Neural progenitor cell (in vitro differentiated cells): ENCODE measurements around the gene CFAP92. TPM values are rescaled to one million over a fixed set of nuclear protein-coding genes. Genes with fewer than 3 reads are reported as not detected.

Experiments used
- DNase-seq: peaks from one replicate; pipeline ENCODE4 v3.0.0-alpha.2; 2016; ENCODE audit warnings: low spot score
- H2AFZ ChIP-seq: fragments of 200-600 bp; sonication (generic); replicated peaks from 2 replicates; pipeline ENCODE4 v1.6.1; 2016; ENCODE audit warnings: antibody characterized with exemption
- H3F3A ChIP-seq: fragments of 200-600 bp; sonication (generic); 2 replicates; pipeline ENCODE4 v1.6.1; 2016; ENCODE audit warnings: antibody characterized with exemption, low read depth
- H3K27ac ChIP-seq: fragments of 200-600 bp; sonication (generic); 2 replicates; pipeline ENCODE4 v1.5.1; 2016; ENCODE audit warnings: mild to moderate bottlenecking
- H3K27me3 ChIP-seq: fragments of 200-600 bp; sonication (generic); 2 replicates; pipeline ENCODE4 v1.6.1; 2016; ENCODE audit warnings: mild to moderate bottlenecking, moderate library complexity
- H3K36me3 ChIP-seq: fragments of 200-600 bp; sonication (generic); 2 replicates; pipeline ENCODE4 v1.5.1; 2016
- H3K4me1 ChIP-seq: fragments of 200-600 bp; sonication (generic); 2 replicates; pipeline ENCODE4 v1.6.1; 2016; ENCODE audit warnings: mixed run types
- H3K4me2 ChIP-seq: fragments of 200-600 bp; sonication (generic); 2 replicates; pipeline ENCODE4 v1.6.1; 2016
- H3K4me3 ChIP-seq: fragments of 200-600 bp; sonication (generic); 2 replicates; pipeline ENCODE4 v1.5.1; 2016
- H3K79me2 ChIP-seq: fragments of 200-600 bp; sonication (generic); 2 replicates; pipeline ENCODE4 v1.6.1; 2016; ENCODE audit warnings: low read depth
- H3K9ac ChIP-seq: fragments of 200-600 bp; sonication (generic); 2 replicates; pipeline ENCODE4 v1.6.1; 2016
- H3K9me3 ChIP-seq: fragments of 200-600 bp; sonication (generic); 2 replicates; pipeline ENCODE4 v1.5.1; 2016; ENCODE audit warnings: low read depth
- H4K20me1 ChIP-seq: fragments of 200-600 bp; sonication (generic); 2 replicates; pipeline ENCODE4 v1.6.1; 2016; ENCODE audit warnings: low read depth
- H3K27ac Mint-ChIP-seq: 3 replicates; pipeline ENCODE4 v1.8.0; 2021; ENCODE audit warnings: mixed read lengths
- H3K27me3 Mint-ChIP-seq: 2 replicates; pipeline ENCODE4 v1.8.0; 2022; ENCODE audit warnings: low read depth, mild to moderate bottlenecking, inconsistent platforms, moderate library complexity, mixed read lengths; ENCODE audit not compliant: insufficient read depth
- H3K36me3 Mint-ChIP-seq: 3 replicates; pipeline ENCODE4 v1.8.0; 2021; ENCODE audit warnings: mixed read lengths
- H3K4me1 Mint-ChIP-seq: 3 replicates; pipeline ENCODE4 v1.8.0; 2021; ENCODE audit warnings: mixed read lengths
- H3K4me3 Mint-ChIP-seq: 3 replicates; pipeline ENCODE4 v1.8.0; 2021; ENCODE audit warnings: mild to moderate bottlenecking, moderate library complexity, mixed read lengths
- H3K9me3 Mint-ChIP-seq: 3 replicates; pipeline ENCODE4 v1.8.0; 2020; ENCODE audit warnings: mixed read lengths
- CTCF ChIP-seq: fragments of 200-600 bp; sonication (generic); IDR thresholded peaks from 2 replicates; pipeline ENCODE4 v1.5.1; 2017; ENCODE audit warnings: antibody characterized with exemption, mild to moderate bottlenecking
- EZH2 ChIP-seq: fragments of 200-600 bp; sonication (generic); IDR thresholded peaks from 2 replicates; pipeline ENCODE4 v1.6.1; 2017; ENCODE audit warnings: antibody characterized with exemption, mild to moderate bottlenecking, moderate library complexity
- EZH2phosphoT487 ChIP-seq: fragments of 200-600 bp; sonication (generic); IDR thresholded peaks from 2 replicates; pipeline ENCODE4 v1.6.1; 2017; ENCODE audit warnings: antibody characterized with exemption
- total RNA-seq: library from RNA; depleted of rRNA; stranded (reverse); fragments of >200 nt; gene quantifications from 2 replicates; pipeline ENCODE4 v1.2.3, GENCODE V29; 2015; ENCODE audit warnings: low replicate concordance

The CFAP92 gene
- total RNA-seq, 1 donor from 2014 or later: 5.5 TPM

- Mint-ChIP-seq H3K27ac (no peak overlapping the region), H3K4me1 (peaks cover 10% of the 10 kb centered on the region), H3K9me3 (no peaks in the 10 kb centered on the region), H3K27me3 (no peaks in the 10 kb centered on the region), H3K36me3 (peaks cover 3% of the 10 kb centered on the region), H3K4me3 (no peak overlapping the region)
- H3K9ac ChIP-seq: no peak overlapping the region
- no peak overlapping the region for H3K4me3 ChIP-seq
- no peak for DNase-seq
- TF ChIP-seq EZH2phosphoT487 (no peak), CTCF (no peak), EZH2 (no peak)
- H3K36me3 ChIP-seq: no peaks in the 10 kb centered on the region
- H3K79me2 ChIP-seq: no peaks in the 10 kb centered on the region
- no peak overlapping the region for H2AFZ ChIP-seq
- H3K4me1 ChIP-seq: peaks cover 5% of the 10 kb centered on the region
- no peak overlapping the region for H3K27ac ChIP-seq
- no peaks in the 10 kb centered on the region for H3F3A ChIP-seq
- H3K4me2 ChIP-seq: no peak overlapping the region
- no peaks in the 10 kb centered on the region for H3K9me3 ChIP-seq
- H3K27me3 ChIP-seq: no peaks in the 10 kb centered on the region
- H4K20me1 ChIP-seq: no peaks in the 10 kb centered on the region
These were observed 47.5 kb downstream of the CFAP92 start for GRCh38 chr3:128946411-128946810.

GRCh38 chr3:128945878-128946175, 48.0 kb downstream of the CFAP92 start:
- H3K4me1 Mint-ChIP-seq: peaks cover 8% of the 10 kb centered on the region
- Histone ChIP-seq H3K4me2 (no peak overlapping the region), H3K36me3 (no peaks in the 10 kb centered on the region), H3K79me2 (no peaks in the 10 kb centered on the region), H3K27ac (no peak overlapping the region), H3K4me3 (no peak overlapping the region), H3K9ac (no peak overlapping the region), H4K20me1 (no peaks in the 10 kb centered on the region), H3K27me3 (no peaks in the 10 kb centered on the region), H3K9me3 (no peaks in the 10 kb centered on the region), H2AFZ (no peak overlapping the region), H3F3A (no peaks in the 10 kb centered on the region), H3K4me1 (peaks cover 5% of the 10 kb centered on the region)
- no peaks in the 10 kb centered on the region for H3K9me3 Mint-ChIP-seq
- no peak for TF ChIP-seq EZH2
- TF ChIP-seq EZH2phosphoT487: no peak
- no peak for TF ChIP-seq CTCF
- H3K27ac Mint-ChIP-seq: no peak overlapping the region
- no peak for DNase-seq
- no peak overlapping the region for H3K4me3 Mint-ChIP-seq
- H3K36me3 Mint-ChIP-seq: peaks cover 3% of the 10 kb centered on the region
- no peaks in the 10 kb centered on the region for H3K27me3 Mint-ChIP-seq

GRCh38 chr3:128945041-128945877, 48.6 kb downstream of the CFAP92 start:
- H3K9me3 ChIP-seq: no peaks in the 10 kb centered on the region
- no peak for DNase-seq
- no peak overlapping the region for H3K27ac ChIP-seq
- Mint-ChIP-seq H3K36me3 (peaks cover 3% of the 10 kb centered on the region), H3K27me3 (no peaks in the 10 kb centered on the region), H3K4me3 (no peak overlapping the region), H3K4me1 (peaks cover 2% of the 10 kb centered on the region), H3K9me3 (no peaks in the 10 kb centered on the region), H3K27ac (no peak overlapping the region)
- no peak overlapping the region for H2AFZ ChIP-seq
- no peak overlapping the region for H3K4me2 ChIP-seq
- TF ChIP-seq CTCF: no peak
- no peak for TF ChIP-seq EZH2
- no peak for TF ChIP-seq EZH2phosphoT487
- H3K4me3 ChIP-seq: no peak overlapping the region
- no peaks in the 10 kb centered on the region for H4K20me1 ChIP-seq
- H3K79me2 ChIP-seq: no peaks in the 10 kb centered on the region
- peaks cover 2% of the 10 kb centered on the region for H3K4me1 ChIP-seq
- H3F3A ChIP-seq: no peaks in the 10 kb centered on the region
- H3K27me3 ChIP-seq: no peaks in the 10 kb centered on the region
- no peaks in the 10 kb centered on the region for H3K36me3 ChIP-seq
- no peak overlapping the region for H3K9ac ChIP-seq
